Measurements from ENCODE around the gene CIDEC. TPM values are rescaled to one million over a fixed set of nuclear protein-coding genes. Genes with fewer than 3 reads are reported as not detected.
A peak's percentile ranks its signal among the peaks of the same experiment; 100 is the strongest.

The CIDEC gene
- total and polyA plus RNA-seq, 2 of the 13 experiments (the other 11 are each of a cell fraction or from before 2014, with no cell fraction given): 2.5 to 10.4 TPM

- in situ Hi-C loops (cut with HindIII; ENCODE audit: extremely low pct_ligation_motif_present, low pct_unique_long_range_greater_than_20kb) (no loop called here), intact Hi-C loops (cut with micrococcal nuclease; ENCODE audit: unreplicated experiment) (loop anchor here (5.0 kb wide), 1 partner anchor 43 kb away; no protein-coding TSS in a partner anchor)
- Histone ChIP-seq H3K4me2 (ENCODE audit: low read depth, low read length) (peak overlapping the region; percentile 97), H3K27ac (ENCODE audit: extremely low read length, insufficient read depth, low read length) (no peak overlapping the region), H3K36me3 (replicated peaks in 1 of 2; ENCODE audit: control insufficient read depth in 1 of 2, insufficient read depth in 2 of 2, low read length in 2 of 2) (peaks cover 13 to 22% of the 10 kb centered on the region in 2 experiments), H3K9ac (ENCODE audit: insufficient read depth, low read depth, low read length) (peak overlapping the region; percentile 83; the same call in 1 of the 2 replicates), H3K79me2 (ENCODE audit: insufficient read depth, low read length) (peaks cover 15% of the 10 kb centered on the region), H3K27me3 (ENCODE audit: control insufficient read depth in 1 of 2, insufficient read depth in 2 of 2, low read length in 2 of 2) (no peaks in the 10 kb centered on the region; a peak in 1 of 5 replicates), H3K9me3 (ENCODE audit: low read length) (no peaks in the 10 kb centered on the region), H3K4me1 (ENCODE audit: insufficient read depth, low read length) (peaks cover 57% of the 10 kb centered on the region), H4K20me1 (ENCODE audit: insufficient read depth, low read length) (no peaks in the 10 kb centered on the region), H2AFZ (ENCODE audit: low read length) (no peak overlapping the region), H3K4me3 (replicated peaks in 1 of 3; ENCODE audit: insufficient read depth in 1 of 3, low read depth in 2 of 3, low read length in 3 of 3) (peak overlapping the region in 2 of 3 experiments; percentile 6 to 89; a peak in 4 of 6 replicates)
- TF ChIP-seq ZBED4 (CRISPR knock-in tag; IDR thresholded peaks at IDR 0.05; ENCODE audit: borderline replicate concordance): no peak
- TF ChIP-seq HNF1B (CRISPR knock-in tag; IDR thresholded peaks at IDR 0.05): no peak
- FAIRE-seq: no peak
- WGBS (ENCODE audit: low lambda C conversion rate): 95% methylated on average over 4 of the region's 4 CpGs
- DNase-seq (ENCODE audit: low spot score): no peak
- no peak for ATAC-seq
- ChIA-PET POLR2A (interaction anchor here (7.8 to 9.3 kb wide), 2 partner anchors 10 to 40 kb away, joined by 153 to 298 read pairs; partner anchors contain the start of gene IL17RC), CTCF (ENCODE audit: low intra/inter-chr PET ratio, low total read pairs) (interaction anchor here (1.2 kb wide), 1 partner anchor 11 kb away, joined by 3 read pairs; no protein-coding TSS in a partner anchor)
- no TSS peak for BruUV-seq (replicated peaks)
These were observed 23.9 kb upstream of the CIDEC start for GRCh38 chr3:9903904-9904303.

All from HepG2 (cell line).